SK-N-SH (cell line): ENCODE data around the gene ZCCHC8. TPM values are rescaled to one million over a fixed set of nuclear protein-coding genes. Genes with fewer than 3 reads are reported as not detected.

Source experiments
- CTCF ChIA-PET: fragments of 300-600, 350-600 bp; formaldehyde crosslinking; extraction: SDS; loops from one replicate; lab custom pipeline; 2021; lab: Yijun Ruan, JAX
- POLR2A ChIA-PET: fragments of 350-600 bp; sonication (Branson Sonifier 250); formaldehyde crosslinking; extraction: SDS; loops from one replicate; lab custom pipeline; 2020; ENCODE audit warnings: antibody characterized with exemption, inconsistent platforms; lab: Yijun Ruan, JAX
- DNase-seq: peaks from one replicate; pipeline ENCODE4 v3.0.0; 2012
- H2AFZ ChIP-seq: fragments of 200-600 bp; sonication (generic); 2 replicates; pipeline ENCODE4 v1.8.1; 2016; ENCODE audit warnings: antibody characterized with exemption, mild to moderate bottlenecking, low read depth
- H3F3A ChIP-seq: fragments of 200-600 bp; sonication (generic); replicated peaks from 2 replicates; pipeline ENCODE3; 2016; ENCODE audit warnings: antibody characterized with exemption, mild to moderate bottlenecking; ENCODE audit not compliant: insufficient read depth
- H3K27ac ChIP-seq, 2 experiments: fragments of 200-500 bp in 1 of 2; fragments of 200-600 bp in 1 of 2; sonication (Bioruptor generic) in 1 of 2; sonication (generic), shearing (Covaris generic) in 1 of 2; 2 replicates each; pipeline versions ENCODE4 v1.5.1 to v1.6.1; 2014 to 2016; ENCODE audit warnings: low read depth in 2 of 2, inconsistent platforms in 1 of 2, low read length in 1 of 2, mild to moderate bottlenecking in 1 of 2, mixed read lengths in 1 of 2
- H3K27me3 ChIP-seq: fragments of 200-600 bp; sonication (generic), shearing (Covaris generic); 2 replicates; pipeline ENCODE4 v1.6.1; 2016; ENCODE audit warnings: mixed run types; ENCODE audit not compliant: insufficient read depth
- H3K36me3 ChIP-seq, 2 experiments: fragments of 200-500 bp in 1 of 2; fragments of 200-600 bp in 1 of 2; sonication (Bioruptor generic) in 1 of 2; sonication (generic) in 1 of 2; replicated peaks in 1 of 2; 2 replicates each; pipeline versions ENCODE3 to v1.5.1; 2014 to 2016; ENCODE audit warnings: low read length in 1 of 2, mild to moderate bottlenecking in 1 of 2; ENCODE audit not compliant: insufficient read depth in 2 of 2, control insufficient read depth in 1 of 2
- H3K4me1 ChIP-seq, 2 experiments: fragments of 200-500 bp in 1 of 2; fragments of 200-600 bp in 1 of 2; sonication (Bioruptor generic) in 1 of 2; sonication (generic), shearing (Covaris generic) in 1 of 2; 2 replicates each; pipeline versions ENCODE4 v1.5.1 to v1.6.1; 2014 to 2016; ENCODE audit warnings: low read depth in 1 of 2, low read length in 1 of 2, mixed run types in 1 of 2; ENCODE audit not compliant: insufficient read depth in 2 of 2, control insufficient read depth in 1 of 2
- H3K4me2 ChIP-seq: fragments of 200-600 bp; sonication (generic), shearing (Covaris generic); 2 replicates; pipeline ENCODE4 v1.6.1; 2017; ENCODE audit warnings: mixed run types
- H3K4me3 ChIP-seq, 2 experiments: fragments of 200-500 bp in 1 of 2; fragments of 200-600 bp in 1 of 2; sonication (Bioruptor generic) in 1 of 2; sonication (generic), shearing (Covaris generic) in 1 of 2; 2 replicates each; pipeline versions ENCODE4 v1.5.1 to v1.8.1; 2014 to 2016; ENCODE audit warnings: low read depth in 2 of 2, inconsistent platforms in 1 of 2, low read length in 1 of 2, mild to moderate bottlenecking in 1 of 2, mixed read lengths in 1 of 2, moderate library complexity in 1 of 2
- H3K79me2 ChIP-seq: fragments of 200-600 bp; sonication (generic); 2 replicates; pipeline ENCODE4 v1.8.1; 2017; ENCODE audit warnings: mild to moderate bottlenecking; ENCODE audit not compliant: insufficient read depth
- H3K9ac ChIP-seq: fragments of 200-600 bp; sonication (generic); 2 replicates; pipeline ENCODE4 v1.6.1; 2017; ENCODE audit warnings: mixed run types
- H3K9me2 ChIP-seq: fragments of 200-600 bp; sonication (generic); 2 replicates; pipeline ENCODE4 v1.6.1; 2017; ENCODE audit warnings: mixed run types
- H3K9me3 ChIP-seq: fragments of 200-600 bp; sonication (generic); 2 replicates; pipeline ENCODE4 v1.6.1; 2017; ENCODE audit warnings: mixed run types, mild to moderate bottlenecking, moderate library complexity
- H4K20me1 ChIP-seq: fragments of 200-600 bp; sonication (generic); 2 replicates; pipeline ENCODE4 v1.6.1; 2017; ENCODE audit warnings: mild to moderate bottlenecking, mixed run types; ENCODE audit not compliant: insufficient read depth
- CHD2 ChIP-seq: fragments of 150-350 bp; IDR thresholded peaks from 2 replicates; pipeline ENCODE4 v1.6.1; 2018; ENCODE audit warnings: low read length; ENCODE audit not compliant: partially characterized antibody
- CTCF ChIP-seq: fragments of 200-600 bp; sonication (generic); IDR thresholded peaks from 2 replicates; pipeline ENCODE4 v1.6.1; 2017; ENCODE audit warnings: antibody characterized with exemption, mild to moderate bottlenecking, moderate library complexity
- EZH2phosphoT487 ChIP-seq: fragments of 200-600 bp; sonication (generic); IDR thresholded peaks from 2 replicates; pipeline ENCODE4 v1.6.1; 2017; ENCODE audit warnings: low read depth, mixed run types, mild to moderate bottlenecking, antibody characterized with exemption, moderate library complexity, borderline replicate concordance
- GABPA ChIP-seq: IDR thresholded peaks from 2 replicates; pipeline ENCODE4 v1.4.0; 2012; ENCODE audit warnings: low read depth, mild to moderate bottlenecking
- IRF3 ChIP-seq: fragments of 150-350 bp; IDR thresholded peaks from 2 replicates; pipeline ENCODE4 v1.6.1; 2016; ENCODE audit warnings: mild to moderate bottlenecking, low read depth, low read length
- NFIC ChIP-seq: IDR thresholded peaks from 2 replicates; pipeline ENCODE4 v1.4.0; 2012; ENCODE audit warnings: borderline replicate concordance
- NRF1 ChIP-seq: IDR thresholded peaks from 2 replicates; pipeline ENCODE4 v1.6.1; 2012; ENCODE audit warnings: low read depth, mild to moderate bottlenecking, low read length
- REST ChIP-seq: IDR thresholded peaks from 2 replicates; pipeline ENCODE4 v1.6.1; 2012; ENCODE audit warnings: mild to moderate bottlenecking, low read depth, low read length, moderate library complexity
- SIN3A ChIP-seq: IDR thresholded peaks from 2 replicates; pipeline ENCODE4 v1.6.1; 2012; ENCODE audit warnings: low read depth, mild to moderate bottlenecking, low read length, moderate library complexity, borderline replicate concordance
- TCF12 ChIP-seq: IDR thresholded peaks from 2 replicates; pipeline ENCODE4 v1.4.0; 2012
- WGBS: methylation state at CpG from one replicate; pipeline ENCODE4 v1.1.6; 2017; ENCODE audit warnings: low lambda C conversion rate; 5-methylcytosine and 5-hydroxymethylcytosine counted together
- polyA plus RNA-seq, 3 experiments: library from polyadenylated mRNA; depleted of rRNA; stranded (reverse); fragments of >200 nt; gene quantifications; 2 replicates each; pipeline ENCODE4 v1.2.3, GENCODE V29; 2012
- TF ChIP-seq, protein P1 (sequence below): IDR thresholded peaks from 2 replicates; pipeline ENCODE4 v1.4.0; 2012; ENCODE audit warnings: low read depth, borderline replicate concordance

ZCCHC8 gene
- polyA plus RNA-seq, 1 of the 3 experiments (the other 2 are of a cell fraction) = 11.3 TPM

DNA sequence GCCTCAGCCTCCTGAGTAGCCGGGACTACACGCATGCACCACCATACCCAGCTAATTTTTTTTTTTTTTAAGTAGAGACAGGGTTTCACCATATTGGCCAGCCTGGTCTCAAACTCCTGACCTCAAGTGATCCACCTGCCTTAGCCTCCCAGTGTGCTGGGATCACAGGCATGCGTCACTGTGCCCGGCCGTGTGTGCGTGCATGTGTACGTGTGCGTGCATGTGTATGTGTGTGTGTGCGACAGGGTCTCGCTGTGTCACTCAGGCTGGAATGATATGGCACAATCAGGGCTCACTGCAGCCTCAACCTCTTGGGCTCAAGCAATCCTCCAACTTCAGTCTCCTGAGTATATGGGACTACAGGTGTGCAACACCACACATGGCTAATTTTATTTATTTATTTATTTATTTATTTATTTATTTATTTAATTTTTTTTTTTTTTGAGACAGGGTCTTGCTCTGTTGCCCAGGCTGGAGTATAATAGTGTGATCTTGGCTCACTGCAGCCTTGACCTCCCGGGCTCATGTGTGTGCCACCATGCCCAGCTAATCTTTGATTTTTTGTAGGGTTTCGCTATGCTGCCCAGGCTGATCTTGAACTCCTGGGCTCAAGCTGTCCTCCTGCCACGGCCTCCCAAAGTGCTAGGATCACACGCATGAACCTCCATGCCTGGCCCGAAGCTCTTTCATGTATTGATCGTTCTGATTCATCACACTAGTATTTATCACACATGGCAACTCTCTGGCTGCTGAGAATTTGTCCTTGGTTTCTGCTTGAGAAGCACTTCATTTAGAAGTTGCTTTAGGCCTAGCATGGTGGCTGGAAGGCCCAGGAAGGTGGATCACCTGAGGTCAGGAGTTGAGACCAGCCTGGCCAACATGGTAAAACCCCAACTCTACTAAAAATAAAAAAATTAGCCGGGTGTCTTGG, 42.4 kb downstream of the ZCCHC8 start:
- no peaks in the 10 kb centered on the region for H3K36me3 ChIP-seq
- CTCF ChIA-PET = interaction anchor here (2.7 to 2.9 kb wide), 2 partner anchors 13 to 59 kb away, joined by 10 to 11 read pairs; no protein-coding TSS in a partner anchor
- H3K9ac ChIP-seq = no peak overlapping the region
- no peaks in the 10 kb centered on the region for H3K9me3 ChIP-seq
- H3K4me1 ChIP-seq = no peaks in the 10 kb centered on the region
- TF ChIP-seq, protein P1, sequence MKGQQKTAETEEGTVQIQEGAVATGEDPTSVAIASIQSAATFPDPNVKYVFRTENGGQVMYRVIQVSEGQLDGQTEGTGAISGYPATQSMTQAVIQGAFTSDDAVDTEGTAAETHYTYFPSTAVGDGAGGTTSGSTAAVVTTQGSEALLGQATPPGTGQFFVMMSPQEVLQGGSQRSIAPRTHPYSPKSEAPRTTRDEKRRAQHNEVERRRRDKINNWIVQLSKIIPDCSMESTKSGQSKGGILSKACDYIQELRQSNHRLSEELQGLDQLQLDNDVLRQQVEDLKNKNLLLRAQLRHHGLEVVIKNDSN = no peak
- TF ChIP-seq CHD2 (no peak), GABPA (no peak), NFIC (no peak), TCF12 (no peak), IRF3 (no peak), SIN3A (no peak), EZH2phosphoT487 (no peak), CTCF (no peak), NRF1 (no peak), REST (no peak)
- H3K27me3 ChIP-seq = no peaks in the 10 kb centered on the region
- 95% methylated on average over 14 of the region's 17 CpGs for WGBS
- H3K4me3 ChIP-seq = no peak overlapping the region
- no peaks in the 10 kb centered on the region for H4K20me1 ChIP-seq
- H3K4me2 ChIP-seq = no peak overlapping the region
- POLR2A ChIA-PET = no interaction called here
- no peaks in the 10 kb centered on the region for H3K9me2 ChIP-seq
- DNase-seq = no peak
- H3K79me2 ChIP-seq = no peaks in the 10 kb centered on the region
- H2AFZ ChIP-seq = no peak overlapping the region
- H3F3A ChIP-seq = peaks cover 3% of the 10 kb centered on the region
- H3K27ac ChIP-seq = no peak overlapping the region
